A549 treated with GW870086 at 1 μM for 4 hours (cell line): ENCODE results near the gene ZNF609. TPM values are rescaled to one million over a fixed set of nuclear protein-coding genes. Genes with fewer than 3 reads are reported as not detected.

Source experiments
- total RNA-seq: library from RNA; stranded (reverse); fragments of 200-300 nt; extraction: Qiagen RNA extraction; gene quantifications from 5 replicates; pipeline ENCODE4 v1.2.3, GENCODE V29; 2022; ENCODE audit warnings: low read depth

ZNF609 gene
- total RNA-seq = 15.2 to 23.7 TPM (median 21.7 TPM) in 5 replicates

GRCh38 chr15:64460206-64460723 is at the start of gene ZNF609:
ZNF609 (plus strand) TSS chr15:64460578; CDS start chr15:64499420, 38,842 bp downstream.

Other genes with a start within 250 kb of the ZNF609 start
- 13.9 to 19.4 TPM (median 16.7 TPM) in 5 replicates for gene CSNK1G1, start 104.4 kb upstream of the ZNF609 start, total RNA-seq
- 128 to 247 TPM (median 163 TPM) in 5 replicates for gene PCLAF, start 79.1 kb upstream of the ZNF609 start, total RNA-seq
- 27.0 to 32.8 TPM (median 28.1 TPM) in 5 replicates for gene TRIP4, start 72.7 kb upstream of the ZNF609 start, total RNA-seq